CD4-positive, alpha-beta T cell treated with Interleukin-6 at 100 ng/mL for 8 hours (primary cell): ENCODE data around the gene PTPN3.

ENCODE experiments used
- DNase-seq: peaks from one replicate; pipeline ENCODE4 v3.0.0-alpha.2; 2020; ENCODE audit warnings: mixed read lengths, low spot score

The PTPN3 gene

GRCh38 chr9:109335929-109336328 is 162.2 kb downstream of the PTPN3 start:
- DNase-seq = no peak

GRCh38 chr9:109335121-109335520 is 163.0 kb downstream of the PTPN3 start:
- no peak for DNase-seq

GRCh38 chr9:109331353-109331752 is 166.8 kb downstream of the PTPN3 start:
- no peak for DNase-seq

GRCh38 chr9:109329638-109330258 is 168.4 kb downstream of the PTPN3 start:
- DNase-seq = no peak

GRCh38 chr9:109328978-109329637 is 169.0 kb downstream of the PTPN3 start:
- DNase-seq = no peak
